B cell (primary cell): ENCODE data around the gene EPB41L4B.
"Not testable (repeated sequence)": the region's sequence is repeated elsewhere in the genome, so short reads cannot be mapped to it uniquely, and the experiment has no call there.

Experiments used
- CTCF ChIP-seq: fragments of 200-600 bp; IDR thresholded peaks from one replicate; pipeline ENCODE4 v1.8.0; 2022; ENCODE audit warnings: antibody characterized with exemption, mild to moderate bottlenecking
- EZH2 ChIP-seq: IDR thresholded peaks from 2 replicates; pipeline ENCODE4 v1.6.1; 2012; ENCODE audit warnings: borderline replicate concordance, low read depth, mild to moderate bottlenecking, moderate library complexity, low read length; ENCODE audit not compliant: insufficient read depth, poor library complexity, severe bottlenecking

GRCh38 chr9:109126671-109127070, 194.2 kb downstream of the EPB41L4B start:
- TF ChIP-seq CTCF, EZH2: not testable (repeated sequence)
